ENCODE measurements around the gene GIPC3. TPM values are rescaled to one million over a fixed set of nuclear protein-coding genes. Genes with fewer than 3 reads are reported as not detected.
A peak's percentile ranks its signal among the peaks of the same experiment; 100 is the strongest.

Gene GIPC3, protein sequence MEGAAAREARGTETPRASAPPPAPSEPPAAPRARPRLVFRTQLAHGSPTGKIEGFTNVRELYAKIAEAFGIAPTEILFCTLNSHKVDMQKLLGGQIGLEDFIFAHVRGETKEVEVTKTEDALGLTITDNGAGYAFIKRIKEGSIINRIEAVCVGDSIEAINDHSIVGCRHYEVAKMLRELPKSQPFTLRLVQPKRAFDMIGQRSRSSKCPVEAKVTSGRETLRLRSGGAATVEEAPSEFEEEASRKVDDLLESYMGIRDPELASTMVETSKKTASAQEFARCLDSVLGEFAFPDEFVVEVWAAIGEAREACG
- 0.75 TPM for total RNA-seq

GRCh38 chr19:3585301-3586126 is at the start of gene GIPC3:
Gene GIPC3, plus strand, starts transcription at chr19:3585478. Its CDS starts 120 bp downstream, at chr19:3585598.
- peak; percentile 20 for ATAC-seq

DNA sequence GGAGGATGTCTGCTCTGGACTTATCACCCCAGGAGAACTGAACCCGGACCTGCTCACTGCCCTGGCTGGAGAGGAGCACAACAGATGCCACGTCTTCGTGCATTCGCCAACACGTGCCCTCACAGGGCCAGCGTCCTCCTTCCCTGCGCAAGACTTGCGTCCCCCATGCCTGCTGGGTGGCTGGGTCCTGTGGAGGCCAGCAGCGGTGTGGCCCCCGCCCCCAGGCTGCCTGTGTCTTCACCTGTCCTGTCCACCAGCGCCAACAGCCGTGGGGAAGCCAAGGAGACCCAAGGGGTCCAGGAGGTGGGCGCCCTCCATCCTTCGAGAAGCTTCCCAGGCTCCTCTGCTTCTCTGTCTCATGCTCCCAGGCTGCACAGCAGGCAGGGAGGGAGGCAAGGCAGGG is 49.7 kb upstream of the GIPC3 start:
- ATAC-seq (no peak), DNase-seq (ENCODE audit: low spot score) (no peak)

More at GRCh38 chr19:3585301-3586126, at the start of gene GIPC3:
- no peak for DNase-seq (ENCODE audit: low spot score)

GRCh38 chr19:3535981-3536380 is 49.3 kb upstream of the GIPC3 start:
- DNase-seq (ENCODE audit: low spot score) = no peak
- no peak for ATAC-seq

GRCh38 chr19:3536429-3537100 is 48.7 kb upstream of the GIPC3 start:
- DNase-seq (ENCODE audit: low spot score) = no peak
- no peak for ATAC-seq

- no peak for ATAC-seq
- no peak for DNase-seq (ENCODE audit: low spot score)
Observed at GRCh38 chr19:3537101-3537437, 48.2 kb upstream of the GIPC3 start.

DNA sequence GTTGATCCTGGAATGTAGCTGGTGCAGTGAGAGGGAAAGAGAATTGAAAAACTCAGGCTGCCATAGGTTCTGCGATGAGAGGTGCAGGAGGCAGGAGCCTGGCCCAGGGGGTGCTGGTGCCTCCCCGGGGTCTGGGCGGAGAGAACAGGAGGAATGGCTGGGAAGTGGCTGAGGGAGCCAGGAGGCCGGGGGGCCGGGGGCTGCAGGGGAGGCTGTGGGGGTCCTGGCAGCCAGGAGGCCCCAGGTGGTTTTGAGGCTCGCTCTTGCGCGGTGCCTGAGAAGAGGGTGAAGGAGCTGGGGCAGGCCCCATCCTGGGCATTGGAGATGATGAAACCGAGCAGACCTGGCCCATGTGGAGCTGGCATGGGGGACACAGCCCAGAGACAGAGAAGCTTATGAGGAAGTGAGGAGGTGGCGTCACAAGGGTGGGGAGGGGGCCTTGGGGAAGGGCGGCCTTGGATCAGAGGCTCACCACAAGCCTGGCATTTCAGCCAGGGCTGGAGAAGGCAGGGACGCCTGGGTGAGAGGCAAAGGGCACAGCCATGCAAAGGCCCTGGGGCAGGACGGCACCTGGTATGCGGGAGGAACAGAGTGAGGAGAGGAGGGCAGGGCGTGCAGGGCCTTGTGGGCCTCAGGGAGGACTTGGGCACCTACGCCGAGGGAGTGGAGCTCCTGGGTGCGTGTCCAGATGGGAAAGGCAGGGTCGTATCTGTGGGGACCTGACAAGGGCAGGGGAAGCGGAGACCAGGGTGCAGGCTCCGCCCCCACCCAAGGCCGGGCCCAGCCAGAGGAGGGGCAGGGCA is 47.6 kb upstream of the GIPC3 start:
- ATAC-seq (peak; percentile 16), DNase-seq (ENCODE audit: low spot score) (no peak)

DNA sequence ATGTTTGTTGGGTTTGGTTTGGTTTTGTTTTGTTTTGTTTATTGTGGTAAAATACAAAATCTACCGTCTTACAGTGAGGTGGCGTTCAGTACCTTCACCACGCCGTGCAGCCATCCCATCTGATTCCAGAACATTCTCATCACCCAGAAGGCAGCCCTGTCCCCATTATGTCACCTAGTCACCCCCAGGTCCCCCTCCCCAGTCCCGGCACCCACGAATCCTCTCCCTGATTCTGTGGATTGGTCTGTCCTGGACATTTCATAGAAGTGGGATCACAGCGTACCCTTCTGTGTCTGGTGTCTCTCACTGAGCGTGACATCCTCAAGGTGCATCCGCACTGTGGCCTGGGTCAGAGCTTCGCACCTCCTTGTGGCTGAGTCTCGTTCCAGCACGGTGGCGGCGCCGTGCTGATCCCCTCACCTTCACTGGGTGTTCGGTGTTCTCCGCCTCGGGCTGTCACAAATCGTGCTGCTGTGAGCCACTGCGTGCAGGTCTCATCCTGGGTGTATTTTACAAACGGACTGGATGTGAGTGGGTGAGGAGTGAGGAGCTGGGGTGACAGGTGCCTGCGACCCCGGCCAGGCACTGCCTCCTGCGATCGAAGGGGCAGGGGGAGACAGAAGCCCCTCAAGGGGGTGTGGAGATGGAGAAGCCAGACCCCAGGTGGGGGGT is 46.9 kb upstream of the GIPC3 start:
- ATAC-seq = no peak
- no peak for DNase-seq (ENCODE audit: low spot score)

DNA sequence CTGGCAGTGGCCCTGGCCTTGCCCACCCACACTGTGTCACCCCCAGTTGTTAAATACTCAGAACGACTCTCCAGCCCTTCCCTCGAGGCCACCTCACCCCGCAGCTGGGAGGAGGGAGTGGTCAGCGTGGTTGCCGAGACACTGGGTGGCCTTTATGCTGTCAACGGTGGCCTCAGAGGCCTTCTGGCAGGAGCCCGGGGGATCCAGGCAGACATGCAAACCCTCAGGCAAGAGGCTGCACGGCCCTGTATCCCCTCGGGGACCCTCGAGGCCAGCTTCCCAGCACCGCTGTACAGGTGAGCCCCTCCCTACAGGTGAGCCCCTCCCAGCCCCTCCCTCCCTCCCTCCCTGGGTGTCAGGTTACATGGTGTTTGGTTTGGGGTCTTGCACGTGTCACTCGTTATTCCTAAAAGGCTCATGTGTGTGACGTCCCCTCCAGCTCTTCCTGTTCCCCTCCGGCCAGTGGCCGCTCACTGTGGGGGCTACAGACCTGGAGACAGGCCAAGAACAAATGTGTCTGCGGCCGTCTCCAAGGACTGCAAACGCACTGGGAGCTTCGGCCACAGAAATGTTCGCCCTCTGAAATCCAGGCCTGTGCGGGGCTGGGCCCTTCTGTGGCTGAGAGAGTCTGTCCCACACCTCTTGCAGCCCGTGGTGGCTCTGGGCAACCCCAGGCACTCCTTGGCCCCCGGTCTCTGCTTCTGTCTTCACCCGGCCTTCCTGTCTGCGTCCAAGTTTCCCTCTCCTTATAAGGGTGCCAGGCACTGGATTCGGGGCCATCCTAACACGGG is 46.1 kb upstream of the GIPC3 start, which contains the start of gene TEKTIP1:
TSS of gene TEKTIP1 (plus strand) at position 210 of the 791 bp plus-strand sequence. CDS start at position 214, 4 bp downstream.
- ATAC-seq = no peak
- no peak for DNase-seq (ENCODE audit: low spot score)

GRCh38 chr19:3539756-3540118 is 45.5 kb upstream of the GIPC3 start:
- DNase-seq (ENCODE audit: low spot score) (no peak), ATAC-seq (no peak)

GRCh38 chr19:3543150-3544057 is 41.9 kb upstream of the GIPC3 start:
- ATAC-seq = peak; percentile 5
- peak; percentile 57 for DNase-seq (ENCODE audit: low spot score)

- no peak for ATAC-seq
- no peak for DNase-seq (ENCODE audit: low spot score)
Observed at GRCh38 chr19:3544058-3544376, 41.3 kb upstream of the GIPC3 start.

- ATAC-seq (peak; percentile 84), DNase-seq (ENCODE audit: low spot score) (peak; percentile 79)
Observed at GRCh38 chr19:3544742-3545668, 40.3 kb upstream of the GIPC3 start.

DNA sequence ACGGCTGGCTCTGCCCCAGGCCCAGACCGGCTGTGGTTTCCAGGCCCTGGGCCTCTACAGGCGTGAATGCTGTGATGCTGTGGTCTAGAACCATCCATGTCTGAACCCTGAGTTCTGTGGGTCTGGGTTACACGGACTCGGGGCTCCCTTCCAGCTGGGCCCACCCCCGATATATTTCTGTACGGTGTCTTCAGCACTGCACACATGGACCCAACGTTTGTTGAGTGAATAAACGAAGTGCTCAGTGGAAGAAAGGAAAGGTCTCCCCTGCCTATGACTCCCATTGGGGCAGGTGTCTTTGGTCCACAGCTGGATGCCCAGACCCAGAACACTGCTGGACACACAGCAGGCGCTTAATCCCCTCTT is 39.6 kb upstream of the GIPC3 start:
- ATAC-seq (no peak), DNase-seq (ENCODE audit: low spot score) (no peak)

GRCh38 chr19:3546119-3546518 is 39.2 kb upstream of the GIPC3 start:
- no peak for DNase-seq (ENCODE audit: low spot score)
- ATAC-seq = peak; percentile 42

- ATAC-seq = no peak
- DNase-seq (ENCODE audit: low spot score) = no peak
Observed at GRCh38 chr19:3547301-3547731, 38.0 kb upstream of the GIPC3 start.

DNA sequence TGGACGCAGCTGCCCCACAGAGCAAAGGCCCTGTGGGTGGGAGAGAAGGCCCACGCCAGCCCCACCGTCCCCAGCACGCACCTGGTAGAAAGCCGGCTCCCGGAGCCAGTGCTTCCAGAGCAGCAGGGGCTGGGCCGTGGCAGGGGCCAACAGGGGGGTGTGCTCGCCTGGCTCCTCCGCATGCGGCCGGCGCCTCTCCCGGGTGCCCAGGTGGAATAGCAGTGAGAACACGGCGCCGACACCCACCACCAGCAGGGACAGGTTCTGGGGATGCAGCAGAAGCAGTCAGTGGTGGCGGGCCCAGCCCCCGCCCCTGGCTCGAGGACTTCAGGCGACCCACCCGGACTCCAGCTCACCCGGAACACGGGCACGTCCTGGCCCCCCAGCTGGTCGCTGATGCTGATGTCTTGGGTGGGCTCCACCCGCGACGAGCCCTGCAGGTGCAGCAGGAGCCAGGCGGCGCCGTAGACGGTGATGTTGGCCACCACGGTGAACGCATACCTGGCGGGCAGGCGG is 37.5 kb upstream of the GIPC3 start:
- no peak for DNase-seq (ENCODE audit: low spot score)
- ATAC-seq = no peak

DNA sequence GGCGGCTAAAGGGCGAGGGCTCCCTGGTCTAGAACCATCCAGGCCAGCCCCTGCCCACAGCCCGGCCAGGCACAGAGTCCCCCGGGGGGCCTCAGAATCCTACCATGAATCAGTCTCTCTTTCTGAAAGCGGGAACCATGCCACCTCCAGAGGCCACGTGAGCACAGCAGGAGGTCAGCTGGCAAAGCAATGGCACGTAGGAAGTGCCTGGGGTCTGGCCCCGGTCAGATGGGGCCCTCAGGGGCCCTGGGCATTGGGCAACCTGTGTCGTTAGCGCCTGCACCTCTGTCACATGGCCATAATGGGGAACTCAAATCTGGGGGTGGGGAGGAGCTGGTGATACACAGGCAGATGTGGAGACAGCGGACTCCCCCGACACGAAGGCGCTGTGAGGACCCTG is 36.7 kb upstream of the GIPC3 start:
- DNase-seq (ENCODE audit: low spot score) (no peak), ATAC-seq (no peak)

Measured in left lobe of liver (tissue), 2 donors.